AG20443 (cell line): ENCODE data around the gene LRRC3C.
A peak's percentile ranks its signal among the peaks of the same experiment; 100 is the strongest.
"Not testable (repeated sequence)": the region's sequence is repeated elsewhere in the genome, so short reads cannot be mapped to it uniquely, and the experiment has no call there.

Experiments used
- DNase-seq: peaks from one replicate; pipeline ENCODE4 v3.0.0; 2012; ENCODE audit warnings: low spot score, mixed read lengths

LRRC3C gene

GRCh38 chr17:39927101-39927928 lies at the start of gene LRRC3C, which contains the start of gene ORMDL3:
LRRC3C (plus strand) TSS chr17:39927732; CDS start chr17:39941524, 13,792 bp downstream.
ORMDL3 (minus strand) TSS chr17:39927601; CDS start chr17:39924203, 3,398 bp downstream.
- peak; percentile 95 for DNase-seq

GRCh38 chr17:39886102-39886501 lies 41.4 kb upstream of the LRRC3C start:
- DNase-seq, result not testable (repeated sequence)

- DNase-seq, result no peak
These were observed 40.5 kb upstream of the LRRC3C start for GRCh38 chr17:39887078-39887477.

GRCh38 chr17:39889200-39889599 lies 38.3 kb upstream of the LRRC3C start:
- DNase-seq, result no peak

GRCh38 chr17:39894681-39895376 lies 32.7 kb upstream of the LRRC3C start:
- DNase-seq, result no peak

- DNase-seq, result no peak
These were observed 29.4 kb upstream of the LRRC3C start for GRCh38 chr17:39898088-39898487.

- DNase-seq, result no peak
These were observed 28.3 kb upstream of the LRRC3C start for GRCh38 chr17:39899215-39899614.

GRCh38 chr17:39902027-39902426 lies 25.5 kb upstream of the LRRC3C start:
- not testable (repeated sequence) for DNase-seq

GRCh38 chr17:39903158-39903884 lies 24.2 kb upstream of the LRRC3C start:
- peak; percentile 3 for DNase-seq

- no peak for DNase-seq
These were observed 22.6 kb upstream of the LRRC3C start for GRCh38 chr17:39904990-39905288.

GRCh38 chr17:39908789-39909352 lies 18.7 kb upstream of the LRRC3C start:
- DNase-seq, result no peak

GRCh38 chr17:39913989-39914388 lies 13.5 kb upstream of the LRRC3C start:
- no peak for DNase-seq

GRCh38 chr17:39915559-39915958 lies 12.0 kb upstream of the LRRC3C start:
- DNase-seq, result no peak

GRCh38 chr17:39916918-39917317 lies 10.6 kb upstream of the LRRC3C start:
- DNase-seq, result peak; percentile 30

GRCh38 chr17:39919087-39919683 lies 8.3 kb upstream of the LRRC3C start:
- no peak for DNase-seq

GRCh38 chr17:39920218-39921210 lies 7.0 kb upstream of the LRRC3C start:
- DNase-seq, result no peak

- no peak for DNase-seq
These were observed 6.2 kb upstream of the LRRC3C start for GRCh38 chr17:39921323-39921722.

GRCh38 chr17:39922006-39922405 lies 5.5 kb upstream of the LRRC3C start:
- DNase-seq, result no peak

GRCh38 chr17:39923230-39923629 lies 4.3 kb upstream of the LRRC3C start:
- no peak for DNase-seq

- DNase-seq, result peak; percentile 41
These were observed 3.5 kb upstream of the LRRC3C start for GRCh38 chr17:39923836-39924690.
